ENCODE measurements around the gene PACSIN1.

DNA sequence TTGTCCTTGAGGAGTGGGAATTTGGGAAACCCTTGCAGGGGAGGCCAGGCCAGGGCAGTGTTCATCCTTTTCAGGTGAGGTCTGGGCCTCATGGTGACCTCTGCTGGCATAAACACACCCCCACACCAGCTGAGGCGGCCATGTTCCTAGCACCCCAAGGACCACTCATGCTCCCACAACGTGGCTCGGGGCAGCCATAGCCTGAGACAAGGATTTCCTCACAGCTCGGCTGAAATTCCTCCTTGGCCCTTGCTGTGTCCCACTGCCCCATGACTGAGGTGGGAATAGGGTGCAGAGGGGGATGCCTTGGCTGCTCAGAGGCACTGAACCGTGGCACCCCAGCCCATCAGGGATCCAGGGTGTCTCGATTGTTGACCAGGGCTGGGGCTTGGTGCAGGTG is 117.6 kb downstream of the PACSIN1 start:
- no peak for TF ChIP-seq SP1 (IDR thresholded peaks at IDR 0.05)
- TF ChIP-seq BHLHE40 (IDR thresholded peaks at IDR 0.05; ENCODE audit: borderline replicate concordance) = no peak
- TF ChIP-seq FOXK2 (IDR thresholded peaks at IDR 0.05) = no peak
- no peak for TF ChIP-seq SUZ12 (IDR thresholded peaks at IDR 0.05)
- no peak for TF ChIP-seq CTBP1 (IDR thresholded peaks at IDR 0.05; ENCODE audit: borderline replicate concordance)
